ENCODE results near the gene MAP7. TPM values are rescaled to one million over a fixed set of nuclear protein-coding genes. Genes with fewer than 3 reads are reported as not detected.

MAP7 gene
- polyA plus RNA-seq, 2 of the 4 experiments (the other 2 are of a cell fraction), result 60.6 to 64.5 TPM

- TF ChIP-seq REST (IDR thresholded peaks at IDR 0.05) (peak; percentile 87), CEBPB (IDR thresholded peaks at IDR 0.05) (peak; percentile 85 to 91), RFX5 (IDR thresholded peaks at IDR 0.05) (no peak)
- ChIA-PET CTCF (no interaction called here), POLR2A (no interaction called here)
- no peak overlapping the region for H3K4me3 ChIP-seq
- WGBS (ENCODE audit: missing lambda C conversion rate), result 85% methylated on average over 5 of the region's 5 CpGs
- ATAC-seq (0 out of 6 replicates have a peak, but pooled peaks have one; percentile 19 to 45), FAIRE-seq (no peak), DNase-seq (ENCODE audit: low read depth in 1 of 2, low spot score in 1 of 2) (no peak)
- H3K27ac ChIP-seq, result peak overlapping the region; percentile 34 to 80; a peak in 5 of 6 replicates
- H3K9me3 ChIP-seq, result no peaks in the 10 kb centered on the region
- peaks cover 62% of the 10 kb centered on the region for H3K4me1 ChIP-seq
- no peak overlapping the region for H3K4me2 ChIP-seq
Observed at GRCh38 chr6:136415351-136416007, 134.7 kb downstream of the MAP7 start.

- Histone ChIP-seq H3K4me1 (peaks cover 67% of the 10 kb centered on the region), H3K27ac (peak overlapping the region; percentile 97; a peak in 5 of 6 replicates), H3K4me3 (no peak overlapping the region), H3K4me2 (no peak overlapping the region), H3K9me3 (no peaks in the 10 kb centered on the region)
- no peak for FAIRE-seq
- no peak for ATAC-seq
- DNase-seq (ENCODE audit: low read depth in 1 of 2, low spot score in 1 of 2), result no peak
- TF ChIP-seq HDAC2 (IDR thresholded peaks at IDR 0.05) (no peak), FOXS1 (CRISPR knock-in tag; IDR thresholded peaks at IDR 0.05) (no peak), ESRRA (IDR thresholded peaks at IDR 0.05; ENCODE audit: borderline replicate concordance, low read length) (no peak)
- WGBS (ENCODE audit: missing lambda C conversion rate), result 90% methylated on average over 3 of the region's 3 CpGs
- POLR2A ChIA-PET, result no interaction called here
- CTCF ChIA-PET, result interaction anchor here (1.0 kb wide), 1 partner anchor 135 kb away, joined by 3 read pairs; no protein-coding TSS in a partner anchor
Observed at GRCh38 chr6:136412410-136412809, 137.8 kb downstream of the MAP7 start.

GRCh38 chr6:136411453-136412354, 138.5 kb downstream of the MAP7 start:
- TF ChIP-seq REST (IDR thresholded peaks at IDR 0.05), result no peak
- TF ChIP-seq MAFK (IDR thresholded peaks at IDR 0.05; ENCODE audit: partially characterized antibody), result no peak
- TF ChIP-seq JUNB (IDR thresholded peaks at IDR 0.05), result no peak
- no peak for TF ChIP-seq ZC3H11A (IDR thresholded peaks at IDR 0.05)
- no peak for TF ChIP-seq MYC (IDR thresholded peaks at IDR 0.05; ENCODE audit: borderline replicate concordance, low read length)
- no peak for TF ChIP-seq SREBF2 (IDR thresholded peaks at IDR 0.05)
- no peak for TF ChIP-seq CEBPB (IDR thresholded peaks at IDR 0.05)
- TF ChIP-seq ATOH8 (CRISPR knock-in tag; IDR thresholded peaks at IDR 0.05; ENCODE audit: low read depth), result no peak
- ChIA-PET CTCF (no interaction called here), POLR2A (no interaction called here)
- peaks cover 69% of the 10 kb centered on the region for H3K4me1 ChIP-seq
- DNase-seq (ENCODE audit: low read depth in 1 of 2, low spot score in 1 of 2) (no peak), ATAC-seq (no peak), FAIRE-seq (no peak)
- H3K27ac ChIP-seq, result peak overlapping the region; percentile 97
- H3K9me3 ChIP-seq, result no peaks in the 10 kb centered on the region
- H3K4me2 ChIP-seq, result peak overlapping the region; percentile 56; the same call in 2 of the 3 replicates
- no peak overlapping the region for H3K4me3 ChIP-seq
- WGBS (ENCODE audit: missing lambda C conversion rate), result 94% methylated on average over 17 of the region's 17 CpGs
